Jurkat, Clone E6-1 (cell line): ENCODE data around the gene ATG16L2.
"Not testable (repeated sequence)": the region's sequence is repeated elsewhere in the genome, so short reads cannot be mapped to it uniquely, and the experiment has no call there.

Experiments
- DNase-seq: peaks from one replicate; pipeline ENCODE4 v3.0.0-alpha.2; 2011; ENCODE audit warnings: low read depth, low spot score
- H3K4me3 ChIP-seq: 2 replicates; pipeline ENCODE4 v1.5.1; 2011; ENCODE audit warnings: mild to moderate bottlenecking, low read length, control low read depth, moderate library complexity

The ATG16L2 gene

GRCh38 chr11:72793425-72794367 is 20.5 kb upstream of the ATG16L2 start, which contains the start of gene STARD10:
Gene STARD10, minus strand, starts transcription at chr11:72794047. Its CDS starts 12,866 bp downstream, at chr11:72781181.
- H3K4me3 ChIP-seq: peak within 1 kb of the TSS; percentile 76
- DNase-seq: peak; percentile 88

GRCh38 chr11:72798361-72798760 is 15.8 kb upstream of the ATG16L2 start:
- no peak overlapping the region for H3K4me3 ChIP-seq
- no peak for DNase-seq

- H3K4me3 ChIP-seq: no peak overlapping the region
- DNase-seq: no peak
Measured at GRCh38 chr11:72799441-72799840, 14.8 kb upstream of the ATG16L2 start.

- no peak for DNase-seq
- no peak overlapping the region for H3K4me3 ChIP-seq
Measured at GRCh38 chr11:72802822-72803221, 11.4 kb upstream of the ATG16L2 start.

- no peak for DNase-seq
- H3K4me3 ChIP-seq: no peak overlapping the region
Measured at GRCh38 chr11:72805216-72805615, 9.0 kb upstream of the ATG16L2 start.

GRCh38 chr11:72806378-72806777 is 7.8 kb upstream of the ATG16L2 start:
- not testable (repeated sequence) for DNase-seq, H3K4me3 ChIP-seq

GRCh38 chr11:72807021-72807693 is 7.1 kb upstream of the ATG16L2 start:
- H3K4me3 ChIP-seq: no peak overlapping the region
- no peak for DNase-seq

GRCh38 chr11:72807792-72808191 is 6.4 kb upstream of the ATG16L2 start:
- H3K4me3 ChIP-seq: no peak overlapping the region
- DNase-seq: no peak

- H3K4me3 ChIP-seq: no peak overlapping the region
- DNase-seq: no peak
Measured at GRCh38 chr11:72808331-72808798, 5.8 kb upstream of the ATG16L2 start.

- H3K4me3 ChIP-seq: not testable (repeated sequence)
Measured at GRCh38 chr11:72811686-72812085, 2.5 kb upstream of the ATG16L2 start.

GRCh38 chr11:72812604-72812966 is 1.6 kb upstream of the ATG16L2 start:
- H3K4me3 ChIP-seq: peak overlapping the region; percentile 94
- DNase-seq: no peak

More at GRCh38 chr11:72811686-72812085, 2.5 kb upstream of the ATG16L2 start:
- DNase-seq: not testable (repeated sequence)

GRCh38 chr11:72812967-72813739 is 1.1 kb upstream of the ATG16L2 start:
- peak; percentile 82 for DNase-seq
- H3K4me3 ChIP-seq: peak overlapping the region; percentile 94

- H3K4me3 ChIP-seq: peak overlapping the region; percentile 94
- peak; percentile 51 for DNase-seq
Measured at GRCh38 chr11:72813740-72814285, 398 bp upstream of the ATG16L2 start.

GRCh38 chr11:72815110-72815618 is 953 bp downstream of the ATG16L2 start:
- peak overlapping the region; percentile 94 for H3K4me3 ChIP-seq
- no peak for DNase-seq

- peak overlapping the region; percentile 94 for H3K4me3 ChIP-seq
- no peak for DNase-seq
Measured at GRCh38 chr11:72816404-72816990, 2.3 kb downstream of the ATG16L2 start.

- no peak overlapping the region for H3K4me3 ChIP-seq
- DNase-seq: no peak
Measured at GRCh38 chr11:72817966-72818365, 3.8 kb downstream of the ATG16L2 start.

GRCh38 chr11:72818971-72819370 is 4.8 kb downstream of the ATG16L2 start:
- H3K4me3 ChIP-seq: no peak overlapping the region
- no peak for DNase-seq

GRCh38 chr11:72820439-72821139 is 6.4 kb downstream of the ATG16L2 start:
- no peak overlapping the region for H3K4me3 ChIP-seq

More at GRCh38 chr11:72820439-72821139, 6.4 kb downstream of the ATG16L2 start:
- DNase-seq: no peak
